Bronchial epithelial cell (primary cell): ENCODE results near the gene NRXN3. TPM values are rescaled to one million over a fixed set of nuclear protein-coding genes. Genes with fewer than 3 reads are reported as not detected.
"Not testable (repeated sequence)": the region's sequence is repeated elsewhere in the genome, so short reads cannot be mapped to it uniquely, and the experiment has no call there.

Experiments used
- DNase-seq: peaks from one replicate; pipeline ENCODE4 v3.0.0-alpha.2; 2010; ENCODE audit warnings: low read depth
- FAIRE-seq: peaks from 2 replicates; lab custom pipeline; 2011; peaks lifted over from hg19 to GRCh38; lab: Jason Lieb, UNC
- H3K27me3 ChIP-seq: 2 replicates; pipeline ENCODE4 v1.5.1; 2011; ENCODE audit warnings: low read length; ENCODE audit not compliant: control insufficient read depth, insufficient read depth
- H3K36me3 ChIP-seq: 2 replicates; pipeline ENCODE4 v1.5.1; 2011; ENCODE audit warnings: low read length; ENCODE audit not compliant: control insufficient read depth, insufficient read depth
- H3K4me3 ChIP-seq: 2 replicates; pipeline ENCODE4 v1.5.1; 2011; ENCODE audit warnings: mild to moderate bottlenecking, low read depth, low read length, control low read depth
- total RNA-seq: library from RNA; depleted of rRNA; stranded (reverse); fragments of >200 nt; gene quantifications from 2 replicates; pipeline ENCODE4 v1.2.1, GENCODE V29; 2014
- TF ChIP-seq, protein P1 (sequence below): IDR thresholded peaks from 2 replicates; pipeline ENCODE4 v1.5.1; 2011; ENCODE audit warnings: mild to moderate bottlenecking, moderate library complexity, low read length, control low read depth, inconsistent platforms; ENCODE audit not compliant: insufficient read depth, severe bottlenecking

The NRXN3 gene
- total RNA-seq, 1 donor from 2014 or later: under 0.01 TPM

DNA sequence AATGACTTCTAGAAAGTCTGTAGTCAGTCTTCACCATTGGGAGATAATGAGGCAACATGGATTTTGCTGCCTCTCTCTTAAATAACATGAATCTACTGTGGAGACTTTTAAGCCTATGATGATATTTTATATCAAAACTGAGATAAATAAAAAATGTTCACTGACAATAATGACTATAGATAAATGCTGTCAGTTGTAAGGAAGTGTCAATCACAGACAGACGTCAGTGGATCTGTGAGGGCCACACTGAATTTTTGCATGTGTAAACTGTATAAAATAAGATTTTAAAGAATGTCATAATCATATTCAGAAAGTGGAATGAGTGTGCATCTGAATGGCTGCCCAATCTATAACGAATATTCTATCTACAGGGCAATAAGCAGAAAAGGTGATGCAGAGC, 364.0 kb downstream of the NRXN3 start:
- FAIRE-seq: no peak
- no peak for DNase-seq
- no peaks in the 10 kb centered on the region for H3K27me3 ChIP-seq
- TF ChIP-seq, protein P1, sequence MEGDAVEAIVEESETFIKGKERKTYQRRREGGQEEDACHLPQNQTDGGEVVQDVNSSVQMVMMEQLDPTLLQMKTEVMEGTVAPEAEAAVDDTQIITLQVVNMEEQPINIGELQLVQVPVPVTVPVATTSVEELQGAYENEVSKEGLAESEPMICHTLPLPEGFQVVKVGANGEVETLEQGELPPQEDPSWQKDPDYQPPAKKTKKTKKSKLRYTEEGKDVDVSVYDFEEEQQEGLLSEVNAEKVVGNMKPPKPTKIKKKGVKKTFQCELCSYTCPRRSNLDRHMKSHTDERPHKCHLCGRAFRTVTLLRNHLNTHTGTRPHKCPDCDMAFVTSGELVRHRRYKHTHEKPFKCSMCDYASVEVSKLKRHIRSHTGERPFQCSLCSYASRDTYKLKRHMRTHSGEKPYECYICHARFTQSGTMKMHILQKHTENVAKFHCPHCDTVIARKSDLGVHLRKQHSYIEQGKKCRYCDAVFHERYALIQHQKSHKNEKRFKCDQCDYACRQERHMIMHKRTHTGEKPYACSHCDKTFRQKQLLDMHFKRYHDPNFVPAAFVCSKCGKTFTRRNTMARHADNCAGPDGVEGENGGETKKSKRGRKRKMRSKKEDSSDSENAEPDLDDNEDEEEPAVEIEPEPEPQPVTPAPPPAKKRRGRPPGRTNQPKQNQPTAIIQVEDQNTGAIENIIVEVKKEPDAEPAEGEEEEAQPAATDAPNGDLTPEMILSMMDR: no peak
- H3K36me3 ChIP-seq: no peaks in the 10 kb centered on the region
- H3K4me3 ChIP-seq: no peak overlapping the region

DNA sequence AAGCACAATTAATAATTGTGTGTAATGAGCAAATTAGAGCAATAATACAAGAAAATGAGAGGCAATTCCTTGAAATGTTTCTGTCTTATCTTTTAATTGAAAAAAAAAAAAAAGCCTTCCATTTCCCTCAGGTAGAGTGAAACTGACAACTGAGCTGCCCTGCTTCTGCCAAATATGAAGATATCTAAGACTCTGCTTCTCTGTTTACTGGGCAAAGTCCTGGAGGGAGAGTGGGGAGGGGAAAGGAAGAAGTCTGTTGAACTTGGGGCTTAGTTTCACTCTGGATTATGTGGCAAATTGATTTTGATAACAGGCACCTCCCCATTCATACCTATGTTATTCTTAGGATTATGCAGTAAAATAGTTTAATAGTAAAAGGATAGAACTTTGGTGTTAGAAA, 364.9 kb downstream of the NRXN3 start:
- no peak for FAIRE-seq
- no peaks in the 10 kb centered on the region for H3K27me3 ChIP-seq

DNA sequence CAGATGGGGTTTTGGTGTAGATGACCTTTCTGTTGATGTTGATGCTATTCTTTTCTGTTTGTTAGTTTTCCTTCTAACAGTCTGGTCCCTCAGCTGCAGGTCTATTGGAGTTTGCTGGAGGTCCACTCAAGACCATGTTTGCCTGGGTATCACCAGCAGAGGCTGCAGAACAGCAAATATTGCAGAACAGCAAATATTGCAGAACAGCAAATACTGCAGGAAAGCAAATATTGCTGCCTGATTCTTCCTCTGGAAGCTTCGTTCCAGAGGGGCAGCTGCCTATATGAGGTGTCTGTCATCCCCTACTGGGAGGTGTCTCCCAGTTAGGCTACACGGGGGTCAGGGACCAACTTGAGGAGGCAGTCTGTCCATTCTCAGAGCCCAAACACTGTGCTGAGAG, 371.6 kb downstream of the NRXN3 start:
- DNase-seq, H3K4me3 ChIP-seq, H3K27me3 ChIP-seq, H3K36me3 ChIP-seq, FAIRE-seq: not testable (repeated sequence)

More for the DNA sequence above, 364.9 kb downstream of the NRXN3 start:
- H3K36me3 ChIP-seq: no peaks in the 10 kb centered on the region
- no peak for DNase-seq
- TF ChIP-seq, protein P1: no peak
- no peak overlapping the region for H3K4me3 ChIP-seq

DNA sequence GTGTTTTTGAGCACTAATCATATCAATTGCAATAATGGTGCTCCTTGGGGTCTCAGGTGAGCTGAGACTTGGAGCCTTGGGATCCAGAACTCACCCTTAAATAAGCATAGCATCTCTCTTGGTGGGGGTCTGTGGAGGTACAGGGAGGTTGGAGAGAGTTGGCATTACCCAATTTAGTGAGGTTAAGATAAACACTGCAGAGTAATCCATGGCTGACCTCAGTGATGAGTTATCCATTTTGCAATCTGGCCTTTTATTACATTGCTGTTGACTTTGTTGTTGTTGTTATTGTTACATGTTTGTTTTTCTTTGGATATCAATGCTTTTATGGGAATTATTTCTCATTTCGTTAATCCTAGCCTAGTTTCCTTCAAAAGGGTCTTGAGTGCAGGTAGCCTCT, 373.3 kb downstream of the NRXN3 start:
- DNase-seq: peak; percentile 1
- FAIRE-seq: no peak
- Histone ChIP-seq H3K27me3 (no peaks in the 10 kb centered on the region), H3K4me3 (no peak overlapping the region), H3K36me3 (no peaks in the 10 kb centered on the region)
- TF ChIP-seq, protein P1: no peak

DNA sequence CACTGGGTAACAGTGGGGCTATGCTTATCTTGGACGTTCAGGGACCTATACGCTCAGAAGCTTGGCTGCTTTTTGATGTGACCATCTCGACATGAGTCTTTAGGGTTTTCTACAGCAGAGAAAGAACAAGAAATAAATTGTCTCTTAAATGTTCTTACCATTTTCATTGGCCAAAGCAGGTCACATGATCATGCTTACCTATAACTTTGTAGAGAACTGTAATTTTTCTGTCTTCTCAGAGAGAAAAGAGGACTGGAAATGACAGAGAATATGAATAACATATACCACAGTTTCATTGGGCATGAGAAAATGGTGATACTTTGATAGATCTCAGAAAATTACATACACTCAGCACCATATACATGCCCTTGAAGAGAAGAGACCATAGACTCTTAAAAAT, 390.9 kb downstream of the NRXN3 start:
- TF ChIP-seq, protein P1: no peak
- no peaks in the 10 kb centered on the region for H3K27me3 ChIP-seq
- H3K36me3 ChIP-seq: no peaks in the 10 kb centered on the region
- no peak for FAIRE-seq
- H3K4me3 ChIP-seq: no peak overlapping the region
- no peak for DNase-seq

DNA sequence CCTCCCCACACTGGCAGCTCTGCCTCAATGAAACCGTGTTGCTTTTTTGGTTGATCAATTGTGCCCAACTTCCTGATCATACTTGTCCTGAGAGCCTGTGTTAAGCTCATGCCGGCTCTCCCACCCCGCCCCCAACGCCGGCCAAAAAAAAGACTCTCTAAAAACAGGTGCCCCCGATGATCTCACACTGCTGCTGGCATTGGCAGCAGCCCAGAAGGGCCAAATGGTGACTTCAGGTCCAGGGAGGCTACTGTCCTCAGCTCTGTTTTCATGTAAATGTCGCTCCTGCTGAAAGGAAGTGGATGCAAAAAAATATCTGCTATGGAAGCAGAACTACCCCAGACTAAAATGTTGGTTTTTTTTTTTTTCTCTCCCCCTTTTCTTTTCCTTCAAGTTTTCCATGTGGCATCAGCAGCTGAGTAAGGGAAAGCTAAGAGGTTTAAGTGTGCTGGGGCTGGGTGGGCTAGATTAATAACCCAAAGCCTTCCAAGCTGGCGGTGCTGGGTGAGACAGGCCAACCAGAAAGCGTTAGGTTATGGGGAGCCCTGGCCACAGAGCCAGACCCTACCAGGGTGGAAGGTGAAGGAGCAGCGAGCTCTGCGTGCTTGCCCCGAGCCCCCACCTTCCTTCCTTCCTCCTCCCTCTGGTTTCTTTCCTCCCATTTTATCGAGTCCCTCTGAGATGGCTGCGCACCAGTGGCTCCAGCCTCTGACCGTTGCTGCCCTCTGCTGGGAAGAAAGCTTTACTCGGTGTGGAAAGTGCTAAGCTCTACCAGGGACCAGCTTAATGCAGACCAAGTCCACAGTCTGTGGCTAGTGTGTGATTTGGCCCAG, 396.1 kb downstream of the NRXN3 start:
- no peaks in the 10 kb centered on the region for H3K27me3 ChIP-seq
- FAIRE-seq (no peak), DNase-seq (peak; percentile 47)
- no peak overlapping the region for H3K4me3 ChIP-seq
- TF ChIP-seq, protein P1: peak; percentile 85
- H3K36me3 ChIP-seq: no peaks in the 10 kb centered on the region
